Muscle layer of colon (tissue), 2 donors: ENCODE measurements around the gene PNMA5.
"Not testable (repeated sequence)": the region's sequence is repeated elsewhere in the genome, so short reads cannot be mapped to it uniquely, and the experiment has no call there.

Experiments
- H3K27ac ChIP-seq: one replicate; pipeline ENCODE4 v1.7.0; 2013; ENCODE audit warnings: low read depth, mild to moderate bottlenecking, low read length, moderate library complexity
- H3K27me3 ChIP-seq, 2 donors: one replicate each; pipeline ENCODE4 v1.7.0; 2013; ENCODE audit warnings: low read length in 2 of 2, mild to moderate bottlenecking in 2 of 2; ENCODE audit not compliant: insufficient read depth in 2 of 2, control insufficient read depth in 1 of 2
- H3K36me3 ChIP-seq: one replicate; pipeline ENCODE4 v1.7.0; 2013; ENCODE audit warnings: mild to moderate bottlenecking, low read length; ENCODE audit not compliant: insufficient read depth
- H3K4me1 ChIP-seq: one replicate; pipeline ENCODE4 v1.7.0; 2013; ENCODE audit warnings: mild to moderate bottlenecking, low read length; ENCODE audit not compliant: insufficient read depth
- H3K4me3 ChIP-seq, 2 donors: one replicate each; pipeline ENCODE4 v1.7.0; 2013; ENCODE audit warnings: low read length in 2 of 2, low read depth in 1 of 2, mild to moderate bottlenecking in 1 of 2, moderate library complexity in 1 of 2
- H3K9ac ChIP-seq: one replicate; pipeline ENCODE4 v1.7.0; 2013; ENCODE audit warnings: low read length
- H3K9me3 ChIP-seq: one replicate; pipeline ENCODE4 v1.7.0; 2013; ENCODE audit warnings: mild to moderate bottlenecking, low read length
- donor health status: abdominal sarcoma.
- donor health status: Adenocarcinoma of cecum.

Gene PNMA5

DNA sequence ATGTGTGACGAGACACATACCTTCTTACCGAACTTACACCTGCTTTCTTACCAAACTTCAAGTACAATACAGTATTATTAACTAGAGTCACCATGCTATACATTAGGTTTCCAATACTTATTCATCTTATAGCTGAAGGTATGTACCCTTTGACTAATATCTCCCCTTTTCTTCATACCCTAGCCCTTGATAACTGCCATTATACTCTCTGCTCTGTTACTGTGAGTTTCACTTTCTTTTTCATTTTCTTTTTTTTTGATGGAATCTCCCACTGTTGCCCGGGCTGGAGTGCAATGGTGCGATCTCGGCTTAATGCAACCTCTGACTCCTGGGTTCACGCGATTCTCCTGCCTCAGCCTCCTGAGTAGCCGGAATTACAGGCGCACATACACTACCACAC, 3.4 kb upstream of the PNMA5 start:
- H3K4me3 ChIP-seq: no peak overlapping the region
- no peak overlapping the region for H3K9ac ChIP-seq
- H3K9me3 ChIP-seq: no peaks in the 10 kb centered on the region
- H3K36me3 ChIP-seq: no peaks in the 10 kb centered on the region
- no peaks in the 10 kb centered on the region for H3K27me3 ChIP-seq
- H3K4me1 ChIP-seq: no peaks in the 10 kb centered on the region
- H3K27ac ChIP-seq: no peak overlapping the region

DNA sequence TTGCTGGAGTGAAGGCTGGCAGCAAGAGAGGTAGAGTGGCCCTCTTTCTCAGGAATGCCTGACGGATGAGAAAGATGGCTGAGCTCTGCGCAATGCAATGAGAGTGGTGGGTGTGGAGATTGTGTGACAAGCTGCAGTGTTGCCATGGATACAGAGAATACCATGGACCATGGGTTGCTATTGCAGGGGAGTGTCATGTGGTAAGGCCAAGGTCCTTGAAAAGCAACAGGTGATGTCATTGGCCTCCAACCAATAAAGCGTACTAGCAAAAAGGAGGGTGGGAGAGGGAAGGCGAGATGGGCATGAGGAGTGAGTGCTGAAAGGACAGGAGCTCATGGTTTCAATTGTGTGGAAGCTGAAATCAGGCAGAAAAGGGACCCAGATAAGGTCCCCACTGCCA, 1.8 kb downstream of the PNMA5 start:
- Histone ChIP-seq H3K9ac (no peak overlapping the region), H3K27ac (no peak overlapping the region), H3K4me1 (no peaks in the 10 kb centered on the region), H3K27me3 (peaks cover 0 to 6% of the 10 kb centered on the region in 2 donors), H3K9me3 (no peaks in the 10 kb centered on the region), H3K4me3 (no peak overlapping the region), H3K36me3 (no peaks in the 10 kb centered on the region)

DNA sequence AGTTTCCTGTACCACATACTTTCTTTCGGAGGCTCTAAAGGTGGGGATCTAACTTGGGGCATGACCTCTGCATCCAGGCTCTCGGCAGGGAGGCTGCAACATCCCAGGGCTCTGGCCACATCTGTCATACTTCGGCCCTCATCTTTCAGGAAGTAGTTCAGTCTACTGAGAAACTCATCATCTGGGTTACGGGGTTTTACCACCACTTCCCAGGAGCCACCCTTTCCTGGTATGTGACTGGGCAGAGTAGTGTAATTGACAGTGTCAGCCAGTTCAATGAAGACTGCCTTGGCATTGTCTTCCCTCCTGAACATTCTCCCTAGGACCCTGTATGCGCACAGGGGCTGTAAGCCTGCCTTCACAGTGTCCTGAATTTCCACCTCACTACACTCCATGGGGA, 2.8 kb downstream of the PNMA5 start:
- Histone ChIP-seq H3K4me3 (no peak overlapping the region), H3K4me1 (no peaks in the 10 kb centered on the region), H3K36me3 (no peaks in the 10 kb centered on the region), H3K9ac (no peak overlapping the region), H3K9me3 (no peaks in the 10 kb centered on the region), H3K27ac (no peak overlapping the region), H3K27me3 (peaks cover 0 to 6% of the 10 kb centered on the region in 2 donors)

DNA sequence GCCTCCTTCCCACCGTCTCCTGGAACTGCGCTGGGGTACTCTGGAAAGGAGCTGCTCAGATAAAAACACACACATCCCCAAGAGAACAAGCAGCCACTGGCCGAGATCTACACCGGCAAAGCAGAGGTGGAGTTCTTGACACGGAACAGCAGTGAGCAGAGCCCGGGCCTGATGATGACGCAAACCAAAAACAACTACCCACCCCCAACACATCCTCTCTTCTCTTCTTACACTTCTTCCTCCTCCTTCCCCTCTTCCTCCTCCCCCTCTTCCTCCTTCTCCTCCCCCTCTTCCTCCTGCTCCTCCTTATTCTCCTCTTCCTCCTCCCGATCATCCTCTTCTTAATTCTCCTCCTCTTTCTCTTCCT, 4.6 kb downstream of the PNMA5 start:
- peaks cover 0 to 6% of the 10 kb centered on the region in 2 donors for H3K27me3 ChIP-seq
- H3K36me3 ChIP-seq: no peaks in the 10 kb centered on the region
- no peak overlapping the region for H3K27ac ChIP-seq
- no peaks in the 10 kb centered on the region for H3K4me1 ChIP-seq
- no peak overlapping the region for H3K9ac ChIP-seq
- H3K9me3 ChIP-seq: no peaks in the 10 kb centered on the region
- no peak overlapping the region for H3K4me3 ChIP-seq

DNA sequence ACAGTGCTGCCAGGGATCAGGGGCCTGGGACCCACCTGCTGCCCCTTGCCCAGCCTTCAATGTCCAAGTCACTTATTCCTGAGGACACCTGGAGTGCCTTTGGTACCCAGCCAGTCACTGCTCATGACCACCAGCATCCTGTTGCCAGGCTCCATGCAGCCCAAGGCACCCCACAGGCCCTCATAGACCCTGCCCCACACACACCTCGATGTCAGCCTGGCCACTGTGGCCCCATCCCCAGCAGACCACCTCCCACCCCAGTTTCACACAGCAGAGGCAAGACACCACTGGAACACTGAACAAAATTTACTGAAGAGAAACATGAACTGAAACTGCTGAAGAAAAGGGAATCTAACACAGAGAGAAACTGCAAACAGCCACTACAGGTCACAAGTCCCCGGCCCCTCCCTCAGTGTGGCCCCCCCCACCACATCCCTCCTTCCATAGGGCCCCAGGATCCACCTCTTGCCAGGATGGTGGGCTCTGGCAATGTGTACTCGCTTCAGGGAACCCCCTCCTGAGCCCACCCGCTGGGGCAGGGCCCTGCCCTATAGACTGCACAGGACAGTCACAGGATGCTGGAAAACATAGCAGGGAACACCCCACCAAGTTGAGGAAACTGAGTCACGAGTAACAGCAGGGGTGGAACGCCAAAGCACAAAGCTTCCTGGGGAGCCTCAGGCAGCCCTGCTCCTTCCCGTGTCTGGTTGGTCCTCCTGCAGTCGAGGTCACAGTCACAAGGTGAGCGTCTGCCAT, 5.2 kb downstream of the PNMA5 start:
- Histone ChIP-seq H3K27me3 (peaks cover 0 to 6% of the 10 kb centered on the region in 2 donors), H3K4me1 (no peaks in the 10 kb centered on the region), H3K4me3 (no peak overlapping the region), H3K9me3 (no peaks in the 10 kb centered on the region), H3K27ac (no peak overlapping the region), H3K9ac (no peak overlapping the region), H3K36me3 (no peaks in the 10 kb centered on the region)

DNA sequence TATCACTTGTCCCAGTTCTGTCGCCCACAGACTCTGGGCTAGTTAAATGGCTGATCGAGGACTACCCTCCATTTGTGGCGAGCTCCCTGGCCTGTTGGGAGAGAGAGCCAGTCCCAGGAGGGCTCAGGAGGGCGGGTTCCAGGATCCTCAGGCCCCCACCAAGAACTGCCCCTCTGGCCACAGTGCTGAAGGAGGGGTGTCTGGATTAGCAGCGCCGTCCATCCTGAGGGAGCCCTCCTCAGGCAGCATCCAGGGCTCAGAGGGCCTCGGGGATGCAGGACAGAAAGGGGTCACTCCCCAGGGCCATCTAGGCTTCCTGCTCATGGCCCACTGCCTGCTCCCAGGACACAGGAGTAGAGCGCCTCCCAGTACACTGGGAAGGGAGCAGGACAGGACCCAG, 6.1 kb downstream of the PNMA5 start:
- Histone ChIP-seq H3K9me3 (no peaks in the 10 kb centered on the region), H3K27me3 (peaks cover 0 to 6% of the 10 kb centered on the region in 2 donors), H3K4me1 (no peaks in the 10 kb centered on the region), H3K27ac (no peak overlapping the region), H3K9ac (no peak overlapping the region), H3K4me3 (no peak overlapping the region), H3K36me3 (no peaks in the 10 kb centered on the region)

DNA sequence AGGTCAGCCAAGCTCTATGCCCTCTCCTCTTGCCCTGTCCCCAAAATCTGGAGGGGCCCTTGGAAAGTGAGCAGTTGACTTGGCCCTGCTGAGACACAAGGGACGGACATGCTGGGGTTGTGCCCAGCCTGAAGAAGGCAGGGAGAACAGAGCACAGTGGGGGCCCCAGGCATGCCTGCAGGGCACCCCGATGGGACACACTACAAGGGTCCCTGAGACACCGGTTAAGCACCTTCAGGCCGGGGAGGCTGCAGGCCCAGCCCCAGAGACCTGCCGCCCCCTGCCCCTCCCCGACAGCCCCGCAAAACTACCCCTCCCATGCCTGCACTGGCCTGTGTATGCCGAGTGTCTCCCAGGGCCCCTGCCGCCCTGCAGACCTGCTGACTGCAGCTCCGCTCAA, 6.8 kb downstream of the PNMA5 start:
- not testable (repeated sequence) for H3K27ac ChIP-seq, H3K4me1 ChIP-seq, H3K36me3 ChIP-seq, H3K4me3 ChIP-seq, H3K9ac ChIP-seq, H3K27me3 ChIP-seq, H3K9me3 ChIP-seq

DNA sequence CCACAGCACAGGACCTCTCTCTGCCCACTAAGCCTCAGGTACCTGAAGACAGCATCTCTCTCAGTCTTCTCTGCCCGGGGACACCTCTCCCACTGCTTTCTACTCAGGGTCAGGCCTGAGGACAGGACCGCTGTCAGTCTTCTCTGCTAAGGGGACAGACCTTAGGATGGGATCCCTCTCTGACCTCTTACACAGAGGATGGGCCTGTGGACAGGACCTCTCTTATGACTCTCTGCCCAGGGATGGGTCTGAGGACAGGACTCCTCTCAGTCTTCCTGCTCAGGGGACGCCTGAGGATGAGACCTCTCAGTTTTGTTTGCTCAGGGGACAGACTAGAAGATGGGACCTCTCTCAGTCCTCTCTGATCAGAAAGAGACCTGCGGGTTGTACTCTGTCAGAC, 8.5 kb downstream of the PNMA5 start:
- not testable (repeated sequence) for H3K4me3 ChIP-seq, H3K9me3 ChIP-seq, H3K4me1 ChIP-seq, H3K27ac ChIP-seq, H3K27me3 ChIP-seq, H3K36me3 ChIP-seq, H3K9ac ChIP-seq

DNA sequence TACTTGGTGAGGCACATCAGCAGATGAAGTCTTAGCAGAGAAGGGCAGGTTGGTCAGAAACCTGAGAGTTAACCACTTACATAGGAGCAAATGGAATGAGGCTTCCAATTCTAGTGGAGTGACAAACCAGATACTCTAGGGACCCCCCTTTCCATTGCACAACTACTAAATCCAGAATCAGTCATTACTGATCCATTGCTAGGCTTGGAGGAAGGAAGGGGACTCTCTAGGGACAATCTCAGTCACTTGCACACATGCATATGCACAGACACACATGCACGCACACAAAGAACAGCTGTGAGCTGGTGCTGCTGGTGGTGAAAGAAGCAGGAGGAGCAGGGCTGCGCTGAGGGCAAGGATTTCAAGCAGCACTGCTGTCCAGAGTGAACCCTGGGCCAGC, 25.7 kb downstream of the PNMA5 start:
- H3K9me3 ChIP-seq: no peaks in the 10 kb centered on the region
- no peak overlapping the region for H3K4me3 ChIP-seq
- H3K27me3 ChIP-seq: peaks cover 0 to 4% of the 10 kb centered on the region in 2 donors
- H3K9ac ChIP-seq: no peak overlapping the region
- no peaks in the 10 kb centered on the region for H3K36me3 ChIP-seq
- no peaks in the 10 kb centered on the region for H3K4me1 ChIP-seq
- no peak overlapping the region for H3K27ac ChIP-seq

DNA sequence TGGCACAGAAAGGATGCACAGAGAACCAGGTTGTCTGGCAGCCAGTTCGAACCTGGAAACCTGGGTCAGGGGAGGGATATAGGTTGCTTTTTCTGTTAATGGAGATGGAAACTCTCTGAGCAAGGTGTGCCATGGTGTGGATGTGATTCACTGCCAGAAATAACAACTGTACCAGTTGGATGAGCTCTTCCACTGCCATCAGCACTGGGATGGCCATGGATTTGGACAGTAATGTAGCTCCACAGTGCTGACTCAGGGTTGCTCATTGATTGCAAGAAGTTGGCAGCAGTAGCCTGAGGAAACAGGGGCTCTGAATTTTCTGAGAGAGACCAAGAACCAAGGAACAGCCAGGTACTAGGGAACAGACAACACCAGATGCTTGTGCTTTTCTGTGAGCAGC, 33.8 kb downstream of the PNMA5 start:
- Histone ChIP-seq H3K36me3 (no peaks in the 10 kb centered on the region), H3K4me1 (no peaks in the 10 kb centered on the region), H3K4me3 (no peak overlapping the region), H3K9me3 (no peaks in the 10 kb centered on the region), H3K9ac (no peak overlapping the region), H3K27me3 (peaks cover 0 to 5% of the 10 kb centered on the region in 2 donors), H3K27ac (no peak overlapping the region)

DNA sequence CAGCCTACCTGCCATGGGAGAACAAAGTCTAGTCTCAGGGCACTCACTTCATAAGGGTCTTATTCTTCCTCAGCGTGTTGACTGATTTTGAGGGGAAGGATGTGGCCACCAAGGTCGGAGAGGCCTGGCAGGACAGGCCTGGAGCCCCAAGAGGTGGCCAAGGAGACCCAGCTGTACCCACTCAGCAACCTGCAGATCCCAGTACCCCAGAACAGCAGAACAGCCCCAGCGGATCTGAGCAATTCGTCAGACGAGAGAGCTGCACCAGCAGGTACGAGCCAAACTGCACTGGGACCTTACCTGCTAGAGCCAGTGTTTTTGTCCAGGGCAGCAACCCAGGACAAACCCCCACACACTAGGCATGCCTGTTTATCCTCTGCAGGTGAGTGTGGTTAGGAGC, 34.3 kb downstream of the PNMA5 start:
- H3K4me3 ChIP-seq: no peak overlapping the region
- H3K27me3 ChIP-seq: peaks cover 0 to 5% of the 10 kb centered on the region in 2 donors
- no peak overlapping the region for H3K27ac ChIP-seq
- no peak overlapping the region for H3K9ac ChIP-seq
- no peaks in the 10 kb centered on the region for H3K4me1 ChIP-seq
- no peaks in the 10 kb centered on the region for H3K9me3 ChIP-seq
- no peaks in the 10 kb centered on the region for H3K36me3 ChIP-seq
